Activated T-helper 2 cell treated with anti-CD3 and anti-CD28 coated beads, Interferon-gamma antibody, Interleukin-2, Interleukin-4, amounts not matched to agents 10 μg/mL and 5 μg/mL and 100 μg/mL, durations not matched to agents 14 hours and 24 hours and 36 hours (primary cell): ENCODE data around the gene STX3. TPM values are rescaled to one million over a fixed set of nuclear protein-coding genes. Genes with fewer than 3 reads are reported as not detected.
"Not testable (repeated sequence)": the region's sequence is repeated elsewhere in the genome, so short reads cannot be mapped to it uniquely, and the experiment has no call there.

Experiments
- DNase-seq: peaks from one replicate; pipeline ENCODE4 v3.0.0; 2021; ENCODE audit warnings: low spot score
- H3K27ac Mint-ChIP-seq: one replicate; pipeline ENCODE4 v1.8.0; 2021; ENCODE audit warnings: mixed read lengths
- H3K27me3 Mint-ChIP-seq: one replicate; pipeline ENCODE4 v1.8.0; 2021; ENCODE audit warnings: low read depth, mixed read lengths
- H3K36me3 Mint-ChIP-seq: one replicate; pipeline ENCODE4 v1.8.0; 2021; ENCODE audit warnings: low read depth, mixed read lengths
- H3K4me1 Mint-ChIP-seq: one replicate; pipeline ENCODE4 v1.8.0; 2021; ENCODE audit warnings: low read depth, mixed read lengths
- H3K4me3 Mint-ChIP-seq: one replicate; pipeline ENCODE4 v1.8.0; 2021; ENCODE audit warnings: low read depth, mild to moderate bottlenecking, moderate library complexity, mixed read lengths
- H3K9me3 Mint-ChIP-seq: one replicate; pipeline ENCODE4 v1.8.0; 2021; ENCODE audit warnings: mixed read lengths
- intact Hi-C: fragments of 100-400 bp; cut with micrococcal nuclease; formaldehyde crosslinking; loops from one replicate; pipeline ENCODE4 v1.15.1; 2023
- total RNA-seq: library from RNA; stranded (reverse); gene quantifications from 2 replicates; pipeline ENCODE4 v1.2.3, GENCODE V29; 2022

Gene STX3
- total RNA-seq, 1 donor from 2014 or later: 9.9 TPM

DNA sequence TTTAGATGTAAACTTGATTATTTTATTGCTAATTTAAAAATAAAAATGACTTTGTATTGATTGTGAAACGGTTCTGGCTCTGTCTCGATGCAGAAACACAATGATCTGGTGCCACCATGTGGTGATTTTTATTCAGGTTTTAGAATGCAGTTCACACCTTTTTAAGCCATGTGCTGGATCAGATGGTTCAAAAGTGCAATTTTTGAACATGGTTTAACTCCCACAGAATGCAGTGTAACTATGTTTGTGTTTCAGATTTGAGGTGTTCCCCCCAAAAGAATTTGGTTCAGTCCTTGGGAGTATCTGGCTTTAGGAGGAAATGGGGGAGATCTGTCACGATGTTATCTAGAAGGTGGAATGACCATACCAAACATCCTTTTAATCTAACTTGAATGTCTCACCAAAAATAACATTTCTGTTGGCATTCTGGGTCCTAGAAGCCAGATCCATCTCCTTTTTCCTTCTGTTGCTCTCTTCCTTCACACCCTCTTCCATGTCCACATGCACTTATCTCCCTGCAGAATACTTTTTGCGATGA, 47.5 kb downstream of the STX3 start:
- DNase-seq: peak; percentile 20
- intact Hi-C loops: loop anchor here (1.0 kb wide), 1 partner anchor 48 kb away; no protein-coding TSS in a partner anchor
- Mint-ChIP-seq H3K27ac (no peak overlapping the region), H3K9me3 (no peaks in the 10 kb centered on the region), H3K27me3 (no peaks in the 10 kb centered on the region), H3K36me3 (peaks cover 22% of the 10 kb centered on the region), H3K4me1 (peaks cover 8% of the 10 kb centered on the region), H3K4me3 (no peak overlapping the region)

DNA sequence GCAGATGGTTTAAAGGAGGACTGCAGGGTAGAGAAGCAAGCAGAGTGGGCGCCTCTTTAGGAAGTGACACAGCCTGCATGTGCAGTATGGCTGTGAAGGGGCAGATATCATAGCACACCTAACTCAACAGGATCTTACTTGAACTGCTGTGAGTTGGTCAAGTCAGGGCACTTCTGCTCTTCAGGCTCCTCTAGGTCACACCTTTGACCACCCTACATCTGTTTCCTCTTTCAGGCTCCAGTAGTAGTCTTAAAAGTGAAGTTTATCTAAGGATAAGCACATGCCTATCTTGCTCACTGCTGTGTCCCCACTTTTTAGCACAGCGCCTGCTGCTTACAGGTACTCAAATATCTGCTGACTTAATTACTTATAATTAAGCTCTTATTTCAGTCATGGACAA, 48.9 kb downstream of the STX3 start:
- Mint-ChIP-seq H3K4me3 (no peak overlapping the region), H3K9me3 (no peaks in the 10 kb centered on the region), H3K27ac (no peak overlapping the region), H3K27me3 (no peaks in the 10 kb centered on the region), H3K4me1 (peaks cover 12% of the 10 kb centered on the region), H3K36me3 (peaks cover 29% of the 10 kb centered on the region)
- intact Hi-C loops: no loop called here
- DNase-seq: no peak

DNA sequence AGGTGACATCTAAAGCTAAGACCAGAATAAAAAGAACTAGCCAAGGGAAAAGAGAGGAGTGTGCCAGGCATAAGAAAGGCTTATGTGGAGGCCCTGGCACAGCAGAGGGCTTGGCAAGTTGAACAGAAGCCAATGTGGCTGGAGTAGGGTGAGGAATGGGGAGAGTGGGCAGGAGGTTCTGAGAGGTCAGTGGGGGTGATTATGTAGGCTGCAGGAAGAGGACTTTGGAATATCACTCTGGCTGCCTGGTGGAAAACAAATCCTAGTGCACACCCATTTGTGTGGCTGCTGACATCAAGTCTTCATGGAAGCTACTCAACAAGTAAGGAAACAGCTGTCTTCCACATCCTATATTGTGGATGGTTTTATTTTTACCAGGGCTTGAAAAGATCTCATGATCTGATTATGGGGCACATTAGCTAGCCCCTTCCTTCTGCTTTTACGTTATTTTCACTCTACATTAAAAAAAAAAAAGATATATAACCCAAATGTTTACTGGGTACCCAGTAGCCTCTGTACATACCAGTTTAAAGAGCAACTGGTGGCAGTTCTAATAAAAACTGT, 52.0 kb downstream of the STX3 start:
- Mint-ChIP-seq H3K4me3 (no peak overlapping the region), H3K27ac (no peak overlapping the region), H3K27me3 (no peaks in the 10 kb centered on the region), H3K4me1 (peaks cover 20% of the 10 kb centered on the region), H3K9me3 (no peaks in the 10 kb centered on the region), H3K36me3 (peaks cover 33% of the 10 kb centered on the region)
- DNase-seq: no peak
- intact Hi-C loops: no loop called here

DNA sequence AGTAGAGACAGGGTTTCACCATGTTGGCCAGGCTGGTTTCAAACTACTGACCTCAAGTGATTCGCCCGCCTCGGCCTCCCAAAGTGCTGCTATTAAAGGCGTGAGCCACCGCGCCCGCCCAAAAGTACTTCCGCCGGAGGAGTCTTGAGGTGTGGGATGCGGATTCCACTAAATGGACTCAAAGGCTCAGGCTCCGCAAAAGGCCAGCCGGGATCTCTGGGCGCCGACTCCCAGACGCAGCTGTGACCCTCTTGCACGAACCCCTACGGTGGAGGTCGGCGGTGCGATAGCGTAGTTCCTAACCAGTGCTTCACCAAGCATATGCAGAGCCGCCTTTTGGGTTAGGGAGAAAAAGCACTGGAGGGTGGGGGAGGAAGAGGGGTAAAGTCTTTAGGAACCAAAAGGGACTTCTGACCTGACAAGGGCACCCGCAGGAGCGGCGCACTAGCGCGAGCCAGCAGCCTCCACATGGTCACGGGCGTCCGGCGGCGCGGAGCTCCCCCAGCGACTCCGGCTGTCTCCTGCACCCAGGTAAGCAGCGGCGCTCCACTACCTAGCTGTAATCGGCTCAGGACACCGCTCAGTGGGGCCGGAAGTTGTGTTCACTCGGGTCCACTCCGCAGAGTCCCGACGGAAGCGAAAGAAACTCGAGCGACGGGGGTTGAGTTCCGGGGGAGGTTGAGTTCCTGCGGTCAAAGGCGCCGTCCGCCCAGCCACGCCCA, 55.2 kb downstream of the STX3 start, which contains the start of gene MRPL16:
MRPL16 (minus strand) TSS at position 590 of the 722 bp plus-strand sequence; CDS start at position 470, 120 bp downstream.
- no peaks in the 10 kb centered on the region for H3K9me3 Mint-ChIP-seq
- intact Hi-C loops: loop anchor here (1.0 to 2.0 kb wide), 5 partner anchors 48 to 260 kb away; partner anchors contain the start of genes PATL1 and STX3
- peak; percentile 85 for DNase-seq
- H3K4me3 Mint-ChIP-seq: peak within 1 kb of the TSS; percentile 94
- H3K27ac Mint-ChIP-seq: peak within 1 kb of the TSS; percentile 84
- H3K36me3 Mint-ChIP-seq: peaks cover 29% of the 10 kb centered on the region
- no peaks in the 10 kb centered on the region for H3K27me3 Mint-ChIP-seq
- H3K4me1 Mint-ChIP-seq: peaks cover 22% of the 10 kb centered on the region

DNA sequence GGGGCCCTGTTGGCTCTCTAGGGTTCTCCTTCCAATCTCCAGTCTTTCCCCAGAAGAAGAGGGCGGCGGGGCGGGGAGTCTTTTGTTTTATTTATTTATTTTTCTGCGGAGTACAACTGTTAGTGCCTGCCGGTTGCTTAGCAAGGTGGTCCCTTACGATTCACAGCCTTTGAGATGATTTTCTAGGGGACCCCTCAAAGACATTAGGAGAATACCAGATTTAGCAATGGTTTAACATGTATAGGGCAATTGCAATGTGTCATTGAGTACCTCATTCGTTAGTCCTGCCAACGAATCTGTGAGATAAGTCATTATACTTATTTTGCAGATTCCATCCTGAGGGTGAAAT, 55.7 kb downstream of the STX3 start:
- peak overlapping the region; percentile 94 for H3K4me3 Mint-ChIP-seq
- no peak for DNase-seq
- peaks cover 22% of the 10 kb centered on the region for H3K4me1 Mint-ChIP-seq
- no peaks in the 10 kb centered on the region for H3K27me3 Mint-ChIP-seq
- H3K27ac Mint-ChIP-seq: peak overlapping the region; percentile 84
- peaks cover 29% of the 10 kb centered on the region for H3K36me3 Mint-ChIP-seq
- intact Hi-C loops: loop anchor here (1.0 to 2.0 kb wide), 5 partner anchors 48 to 260 kb away; partner anchors contain the start of genes PATL1 and STX3
- H3K9me3 Mint-ChIP-seq: no peaks in the 10 kb centered on the region

DNA sequence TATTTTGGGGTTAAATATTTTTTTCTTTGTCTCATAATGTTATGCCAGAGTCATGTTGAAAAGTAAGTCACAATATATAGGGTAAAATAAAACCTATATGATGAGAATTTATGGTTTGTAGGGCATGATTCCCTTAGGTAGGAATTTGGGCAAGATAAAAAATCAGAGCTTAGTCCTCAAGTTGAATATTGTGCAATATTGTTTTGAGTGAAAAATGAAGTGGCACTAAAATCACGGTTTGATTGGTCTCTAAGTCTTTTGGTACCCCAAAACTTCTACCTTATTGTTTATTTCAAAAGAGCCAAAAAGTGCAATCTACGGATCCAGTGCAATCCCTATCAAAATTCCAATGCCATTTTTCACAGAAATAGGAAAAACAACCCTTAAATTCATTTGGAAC, 57.0 kb downstream of the STX3 start:
- Mint-ChIP-seq H3K27me3 (no peaks in the 10 kb centered on the region), H3K4me1 (peaks cover 22% of the 10 kb centered on the region), H3K36me3 (peaks cover 17% of the 10 kb centered on the region), H3K9me3 (no peaks in the 10 kb centered on the region), H3K4me3 (no peak overlapping the region), H3K27ac (no peak overlapping the region)
- no peak for DNase-seq
- intact Hi-C loops: no loop called here

DNA sequence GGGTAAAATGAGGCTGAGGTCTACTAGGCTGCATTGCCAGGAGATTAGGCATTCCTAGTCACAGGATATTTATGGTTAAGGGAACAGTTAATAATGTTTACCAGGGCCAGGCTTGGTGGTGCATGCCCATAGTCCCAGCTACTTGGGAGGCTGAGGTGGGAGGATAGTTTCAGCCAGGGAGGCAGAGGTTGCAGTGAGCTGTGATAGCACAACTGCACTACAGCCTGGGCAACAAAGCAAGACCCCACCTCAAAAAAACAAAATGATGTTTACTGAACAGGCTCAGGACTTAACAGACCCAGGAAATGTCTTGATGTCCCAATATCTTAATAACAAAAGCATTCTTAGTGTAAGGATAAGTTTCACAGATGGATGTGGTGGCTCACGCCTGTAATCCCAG, 58.2 kb downstream of the STX3 start:
- Mint-ChIP-seq H3K27me3 (no peaks in the 10 kb centered on the region), H3K27ac (no peak overlapping the region), H3K4me1 (peaks cover 25% of the 10 kb centered on the region), H3K36me3 (peaks cover 9% of the 10 kb centered on the region), H3K4me3 (no peak overlapping the region), H3K9me3 (no peaks in the 10 kb centered on the region)
- intact Hi-C loops: no loop called here
- DNase-seq: no peak

DNA sequence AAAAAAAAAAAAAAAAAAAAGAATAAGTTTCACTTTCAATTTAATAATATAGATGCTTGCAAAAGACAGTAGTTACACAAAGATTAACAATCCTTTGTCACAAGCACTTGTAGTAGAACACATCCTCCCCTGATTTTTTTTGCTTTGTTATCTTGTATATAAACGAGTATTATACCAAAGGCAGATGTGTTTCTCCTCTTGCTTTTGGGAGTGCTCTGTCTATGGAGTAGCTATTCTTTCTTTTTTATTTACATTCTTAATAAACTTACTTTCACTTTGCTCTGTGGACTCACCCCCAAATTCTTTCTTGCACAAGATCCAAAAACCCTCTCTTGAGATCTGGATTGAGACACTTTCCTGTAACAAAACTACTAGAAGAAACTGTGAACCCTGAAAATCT, 58.8 kb downstream of the STX3 start:
- Mint-ChIP-seq H3K27ac (no peak overlapping the region), H3K4me1 (peaks cover 27% of the 10 kb centered on the region), H3K9me3 (no peaks in the 10 kb centered on the region), H3K4me3 (peak overlapping the region; percentile 27), H3K36me3 (peaks cover 4% of the 10 kb centered on the region), H3K27me3 (no peaks in the 10 kb centered on the region)
- DNase-seq: no peak
- intact Hi-C loops: no loop called here

DNA sequence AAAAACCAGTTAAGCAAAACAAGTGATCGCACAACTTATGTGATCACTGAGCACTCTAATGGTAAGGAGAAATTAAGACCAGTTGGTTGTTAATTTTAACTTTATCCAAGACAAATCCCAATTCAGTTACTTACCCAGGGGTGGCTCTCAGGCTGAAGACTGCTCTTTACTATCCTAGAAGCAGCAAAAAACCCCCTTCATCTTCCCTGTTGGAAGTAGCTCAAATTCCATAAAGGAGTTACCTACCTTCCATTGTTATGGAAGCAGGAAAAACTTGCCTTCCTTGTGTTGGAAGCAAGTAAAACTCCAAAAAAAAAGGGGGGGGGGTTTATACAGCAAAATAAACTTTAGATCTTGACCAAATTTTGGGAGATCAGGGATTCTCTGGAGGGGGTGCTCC, 60.6 kb downstream of the STX3 start:
- H3K36me3 Mint-ChIP-seq: no peaks in the 10 kb centered on the region
- no peak for DNase-seq
- H3K4me3 Mint-ChIP-seq: no peak overlapping the region
- H3K27ac Mint-ChIP-seq: no peak overlapping the region
- intact Hi-C loops: no loop called here
- no peaks in the 10 kb centered on the region for H3K27me3 Mint-ChIP-seq
- peaks cover 26% of the 10 kb centered on the region for H3K4me1 Mint-ChIP-seq
- no peaks in the 10 kb centered on the region for H3K9me3 Mint-ChIP-seq

DNA sequence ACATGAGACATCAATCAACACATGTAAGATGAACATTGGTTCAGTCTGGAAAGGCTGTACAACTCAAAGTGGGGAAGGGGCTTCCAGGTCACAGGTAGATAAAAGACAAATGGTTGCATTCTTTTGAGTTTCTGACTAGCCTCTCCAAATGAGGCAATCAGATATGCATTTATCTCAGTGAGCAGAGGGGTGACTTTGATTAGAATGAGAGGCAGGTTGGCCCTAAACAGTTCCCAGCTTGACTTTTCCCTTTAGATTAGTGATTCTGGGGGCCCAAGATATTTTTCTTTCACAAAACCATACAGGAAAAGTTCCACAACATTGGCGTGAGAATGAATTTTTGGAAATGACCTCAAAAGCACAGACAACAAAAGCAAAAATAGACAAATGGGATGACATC, 61.3 kb downstream of the STX3 start:
- peaks cover 19% of the 10 kb centered on the region for H3K4me1 Mint-ChIP-seq
- intact Hi-C loops, H3K9me3 Mint-ChIP-seq, DNase-seq, H3K27me3 Mint-ChIP-seq, H3K4me3 Mint-ChIP-seq, H3K36me3 Mint-ChIP-seq, H3K27ac Mint-ChIP-seq: not testable (repeated sequence)

DNA sequence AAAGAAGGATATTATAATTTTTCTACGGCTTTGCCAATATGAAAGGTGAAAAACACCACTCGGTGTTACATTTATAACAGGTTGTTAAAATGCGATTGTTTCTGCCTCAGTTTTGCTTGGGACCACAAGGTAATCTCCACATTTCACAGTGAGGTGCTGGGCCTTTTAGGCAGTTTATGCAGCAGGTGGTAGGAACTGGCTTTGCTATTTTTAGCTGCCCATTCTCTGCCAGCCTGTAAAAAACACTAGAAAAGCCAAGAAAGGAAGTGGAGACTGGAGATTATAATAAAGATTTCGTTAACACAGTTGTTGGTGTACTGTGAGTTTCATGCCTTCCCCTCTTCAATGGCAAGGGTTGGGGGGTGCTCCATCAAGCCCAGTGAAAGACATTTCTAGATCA, 63.4 kb downstream of the STX3 start:
- no peaks in the 10 kb centered on the region for H3K36me3 Mint-ChIP-seq
- H3K27me3 Mint-ChIP-seq: no peaks in the 10 kb centered on the region
- DNase-seq: no peak
- intact Hi-C loops: no loop called here
- no peak overlapping the region for H3K27ac Mint-ChIP-seq
- peaks cover 20% of the 10 kb centered on the region for H3K4me1 Mint-ChIP-seq
- H3K4me3 Mint-ChIP-seq: no peak overlapping the region
- no peaks in the 10 kb centered on the region for H3K9me3 Mint-ChIP-seq

DNA sequence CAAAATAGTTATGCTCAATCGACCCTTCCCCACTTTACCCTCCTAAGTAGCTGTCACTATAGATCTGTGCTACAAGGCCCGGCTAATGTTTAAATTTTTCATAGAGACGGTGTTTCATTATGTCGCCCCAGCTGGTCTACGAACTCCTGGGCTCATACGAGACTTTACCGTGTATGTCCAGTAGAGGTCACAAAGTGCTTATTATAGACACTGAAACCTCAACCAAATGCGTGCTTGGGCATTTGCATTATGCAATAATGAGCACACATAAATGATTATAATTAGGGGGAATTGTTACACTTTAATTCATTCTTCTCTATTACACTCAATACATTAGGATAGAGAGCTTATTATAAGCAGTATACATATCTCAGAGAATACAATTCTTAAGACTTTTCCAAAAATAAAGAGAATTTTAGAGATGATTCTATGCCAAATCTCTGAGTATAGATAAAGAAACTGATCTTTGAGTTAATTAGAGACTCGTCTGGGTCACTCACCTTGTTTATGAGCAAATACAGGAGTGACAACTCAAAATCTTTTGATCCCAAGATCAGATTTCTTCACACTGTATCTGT, 67.9 kb downstream of the STX3 start:
- Mint-ChIP-seq H3K36me3 (no peaks in the 10 kb centered on the region), H3K4me3 (no peak overlapping the region), H3K27ac (no peak overlapping the region), H3K4me1 (peaks cover 15% of the 10 kb centered on the region), H3K27me3 (no peaks in the 10 kb centered on the region), H3K9me3 (no peaks in the 10 kb centered on the region)
- no peak for DNase-seq
- intact Hi-C loops: loop anchor here (1.0 to 5.0 kb wide), 2 partner anchors 96 to 309 kb away; no protein-coding TSS in a partner anchor

DNA sequence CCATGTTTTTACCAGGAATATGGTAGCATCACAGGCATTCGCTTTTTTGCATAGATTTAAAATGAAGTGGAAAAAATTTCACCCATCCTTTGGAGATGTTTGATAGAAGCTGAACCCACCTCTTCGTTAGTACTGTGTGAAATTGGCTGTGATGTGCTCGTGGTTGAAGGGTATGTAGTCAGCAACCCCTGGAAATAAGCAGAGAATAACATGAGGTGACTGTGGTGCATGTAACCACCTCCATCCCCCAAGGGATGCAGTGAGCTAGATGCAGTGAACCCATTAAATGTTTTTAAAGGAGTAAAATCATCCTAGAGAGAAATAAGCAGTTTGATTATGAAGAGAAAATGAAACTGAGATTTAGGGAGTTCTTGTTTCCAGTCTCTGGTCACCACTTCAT, 74.2 kb downstream of the STX3 start:
- DNase-seq: no peak
- Mint-ChIP-seq H3K4me3 (no peak overlapping the region), H3K27me3 (peaks cover 2% of the 10 kb centered on the region), H3K27ac (no peak overlapping the region), H3K9me3 (no peaks in the 10 kb centered on the region), H3K36me3 (no peaks in the 10 kb centered on the region), H3K4me1 (peaks cover 8% of the 10 kb centered on the region)
- intact Hi-C loops: no loop called here
